HL-60 (cell line): ENCODE results near the gene FAM107B.

Experiments used
- CTCF ChIP-seq: IDR thresholded peaks from one replicate; pipeline ENCODE4 v1.5.1; 2011; ENCODE audit warnings: low read length, control low read depth, inconsistent platforms; ENCODE audit not compliant: insufficient read depth
- POLR2AphosphoS5 ChIP-seq: IDR thresholded peaks from 2 replicates; pipeline ENCODE4 v1.6.1; 2012; ENCODE audit warnings: low read depth
- TF ChIP-seq, protein P1 (sequence below): IDR thresholded peaks from 2 replicates; pipeline ENCODE4 v1.6.1; 2012; ENCODE audit warnings: low read depth; ENCODE audit not compliant: insufficient replicate concordance

DNA sequence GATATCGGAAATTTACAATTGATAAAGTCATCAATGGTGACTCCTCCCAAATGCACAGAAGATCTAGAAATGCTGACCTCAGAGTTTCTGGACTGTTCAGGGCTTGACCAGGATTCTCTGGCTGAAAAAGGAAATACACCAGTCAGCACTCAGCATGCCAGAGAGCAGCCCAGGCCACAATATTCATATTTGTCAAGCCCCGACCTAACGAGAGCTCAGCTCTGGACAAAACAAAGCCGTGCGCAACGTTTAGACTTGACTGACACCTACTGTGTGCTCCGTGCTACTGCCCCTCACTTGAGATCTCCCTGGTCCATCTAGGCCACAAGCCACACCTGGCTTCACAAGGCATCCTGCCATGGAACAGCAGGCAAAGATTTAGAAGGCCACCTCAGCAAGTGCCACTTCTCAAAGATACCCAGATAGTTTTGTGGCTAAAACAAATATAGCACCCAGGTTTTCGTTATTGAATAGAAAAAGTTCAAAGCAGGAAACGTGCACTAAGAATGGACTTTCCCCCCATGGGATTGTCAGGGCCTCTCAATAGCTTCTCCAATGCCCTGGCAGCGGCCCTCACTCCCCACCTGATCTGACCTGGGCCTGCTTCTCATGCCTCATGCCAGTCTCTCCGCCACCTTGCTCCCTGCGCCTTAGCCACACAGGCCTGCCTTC, 218.3 kb downstream of the FAM107B start:
- TF ChIP-seq CTCF (no peak), POLR2AphosphoS5 (no peak)
- TF ChIP-seq, protein P1, sequence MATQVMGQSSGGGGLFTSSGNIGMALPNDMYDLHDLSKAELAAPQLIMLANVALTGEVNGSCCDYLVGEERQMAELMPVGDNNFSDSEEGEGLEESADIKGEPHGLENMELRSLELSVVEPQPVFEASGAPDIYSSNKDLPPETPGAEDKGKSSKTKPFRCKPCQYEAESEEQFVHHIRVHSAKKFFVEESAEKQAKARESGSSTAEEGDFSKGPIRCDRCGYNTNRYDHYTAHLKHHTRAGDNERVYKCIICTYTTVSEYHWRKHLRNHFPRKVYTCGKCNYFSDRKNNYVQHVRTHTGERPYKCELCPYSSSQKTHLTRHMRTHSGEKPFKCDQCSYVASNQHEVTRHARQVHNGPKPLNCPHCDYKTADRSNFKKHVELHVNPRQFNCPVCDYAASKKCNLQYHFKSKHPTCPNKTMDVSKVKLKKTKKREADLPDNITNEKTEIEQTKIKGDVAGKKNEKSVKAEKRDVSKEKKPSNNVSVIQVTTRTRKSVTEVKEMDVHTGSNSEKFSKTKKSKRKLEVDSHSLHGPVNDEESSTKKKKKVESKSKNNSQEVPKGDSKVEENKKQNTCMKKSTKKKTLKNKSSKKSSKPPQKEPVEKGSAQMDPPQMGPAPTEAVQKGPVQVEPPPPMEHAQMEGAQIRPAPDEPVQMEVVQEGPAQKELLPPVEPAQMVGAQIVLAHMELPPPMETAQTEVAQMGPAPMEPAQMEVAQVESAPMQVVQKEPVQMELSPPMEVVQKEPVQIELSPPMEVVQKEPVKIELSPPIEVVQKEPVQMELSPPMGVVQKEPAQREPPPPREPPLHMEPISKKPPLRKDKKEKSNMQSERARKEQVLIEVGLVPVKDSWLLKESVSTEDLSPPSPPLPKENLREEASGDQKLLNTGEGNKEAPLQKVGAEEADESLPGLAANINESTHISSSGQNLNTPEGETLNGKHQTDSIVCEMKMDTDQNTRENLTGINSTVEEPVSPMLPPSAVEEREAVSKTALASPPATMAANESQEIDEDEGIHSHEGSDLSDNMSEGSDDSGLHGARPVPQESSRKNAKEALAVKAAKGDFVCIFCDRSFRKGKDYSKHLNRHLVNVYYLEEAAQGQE: no peak
